ENCODE measurements around the gene PTPN21.

The PTPN21 gene

GRCh38 chr14:88504602-88505001 lies 50.2 kb downstream of the PTPN21 start:
- DNase-seq (ENCODE audit: low read depth in 2 of 2): no peak

- no peak for DNase-seq (ENCODE audit: low read depth in 2 of 2)
These were observed 50.9 kb downstream of the PTPN21 start for GRCh38 chr14:88503754-88504406.

GRCh38 chr14:88502740-88503139 lies 52.1 kb downstream of the PTPN21 start:
- no peak for DNase-seq (ENCODE audit: low read depth in 2 of 2)

- no peak for DNase-seq (ENCODE audit: low read depth in 2 of 2)
These were observed 54.2 kb downstream of the PTPN21 start for GRCh38 chr14:88500611-88501010.

- DNase-seq (ENCODE audit: low read depth in 2 of 2): no peak
These were observed 55.6 kb downstream of the PTPN21 start for GRCh38 chr14:88499225-88499624.

GRCh38 chr14:88496414-88496813 lies 58.4 kb downstream of the PTPN21 start:
- DNase-seq (ENCODE audit: low read depth in 2 of 2): no peak

- DNase-seq (ENCODE audit: low read depth in 2 of 2): no peak
These were observed 61.2 kb downstream of the PTPN21 start for GRCh38 chr14:88493392-88494185.

GRCh38 chr14:88492272-88493089 lies 62.3 kb downstream of the PTPN21 start:
- peak in 1 of 2 donors; percentile 22 for DNase-seq (ENCODE audit: low read depth in 2 of 2)

GRCh38 chr14:88490168-88490567 lies 64.6 kb downstream of the PTPN21 start:
- DNase-seq (ENCODE audit: low read depth in 2 of 2): no peak

- DNase-seq (ENCODE audit: low read depth in 2 of 2): no peak
These were observed 65.9 kb downstream of the PTPN21 start for GRCh38 chr14:88488897-88489296.

- DNase-seq (ENCODE audit: low read depth in 2 of 2): no peak
These were observed 66.7 kb downstream of the PTPN21 start for GRCh38 chr14:88488081-88488480.

- DNase-seq (ENCODE audit: low read depth in 2 of 2): no peak
These were observed 72.3 kb downstream of the PTPN21 start for GRCh38 chr14:88482524-88482923.

GRCh38 chr14:88481794-88482193 lies 73.0 kb downstream of the PTPN21 start:
- DNase-seq (ENCODE audit: low read depth in 2 of 2): no peak

- DNase-seq (ENCODE audit: low read depth in 2 of 2): no peak
These were observed 73.7 kb downstream of the PTPN21 start for GRCh38 chr14:88481059-88481458.

- no peak for DNase-seq (ENCODE audit: low read depth in 2 of 2)
These were observed 75.2 kb downstream of the PTPN21 start for GRCh38 chr14:88479574-88479987.

GRCh38 chr14:88478931-88479330 lies 75.9 kb downstream of the PTPN21 start:
- no peak for DNase-seq (ENCODE audit: low read depth in 2 of 2)

GRCh38 chr14:88477513-88478250 lies 77.1 kb downstream of the PTPN21 start:
- DNase-seq (ENCODE audit: low read depth in 2 of 2): no peak

- no peak for DNase-seq (ENCODE audit: low read depth in 2 of 2)
These were observed 78.0 kb downstream of the PTPN21 start for GRCh38 chr14:88476825-88477224.

GRCh38 chr14:88476214-88476774 lies 78.5 kb downstream of the PTPN21 start:
- no peak for DNase-seq (ENCODE audit: low read depth in 2 of 2)

GRCh38 chr14:88473791-88474190 lies 81.0 kb downstream of the PTPN21 start:
- no peak for DNase-seq (ENCODE audit: low read depth in 2 of 2)
